ENCODE data around the gene RAB17.

The RAB17 gene

DNA sequence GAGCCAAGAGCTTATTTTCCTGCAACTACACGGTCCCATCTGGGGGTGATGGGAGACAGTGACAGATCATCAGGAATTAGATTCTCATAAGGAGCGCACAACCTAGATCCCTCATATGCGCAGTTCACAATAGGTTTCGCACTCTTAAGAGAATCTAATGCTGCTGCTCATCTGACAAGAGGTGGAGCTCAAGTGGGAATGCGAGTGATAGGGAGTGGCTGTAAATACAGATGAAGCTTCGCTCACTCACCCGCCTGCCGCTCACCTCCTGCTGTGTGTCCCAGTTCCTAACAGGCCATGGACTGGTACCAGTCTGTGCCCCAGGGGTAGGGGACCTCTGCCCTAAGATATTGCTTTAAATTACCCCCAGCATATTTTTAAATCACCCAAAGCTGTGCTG lies 47.6 kb upstream of the RAB17 start:
- TF ChIP-seq, protein P1, sequence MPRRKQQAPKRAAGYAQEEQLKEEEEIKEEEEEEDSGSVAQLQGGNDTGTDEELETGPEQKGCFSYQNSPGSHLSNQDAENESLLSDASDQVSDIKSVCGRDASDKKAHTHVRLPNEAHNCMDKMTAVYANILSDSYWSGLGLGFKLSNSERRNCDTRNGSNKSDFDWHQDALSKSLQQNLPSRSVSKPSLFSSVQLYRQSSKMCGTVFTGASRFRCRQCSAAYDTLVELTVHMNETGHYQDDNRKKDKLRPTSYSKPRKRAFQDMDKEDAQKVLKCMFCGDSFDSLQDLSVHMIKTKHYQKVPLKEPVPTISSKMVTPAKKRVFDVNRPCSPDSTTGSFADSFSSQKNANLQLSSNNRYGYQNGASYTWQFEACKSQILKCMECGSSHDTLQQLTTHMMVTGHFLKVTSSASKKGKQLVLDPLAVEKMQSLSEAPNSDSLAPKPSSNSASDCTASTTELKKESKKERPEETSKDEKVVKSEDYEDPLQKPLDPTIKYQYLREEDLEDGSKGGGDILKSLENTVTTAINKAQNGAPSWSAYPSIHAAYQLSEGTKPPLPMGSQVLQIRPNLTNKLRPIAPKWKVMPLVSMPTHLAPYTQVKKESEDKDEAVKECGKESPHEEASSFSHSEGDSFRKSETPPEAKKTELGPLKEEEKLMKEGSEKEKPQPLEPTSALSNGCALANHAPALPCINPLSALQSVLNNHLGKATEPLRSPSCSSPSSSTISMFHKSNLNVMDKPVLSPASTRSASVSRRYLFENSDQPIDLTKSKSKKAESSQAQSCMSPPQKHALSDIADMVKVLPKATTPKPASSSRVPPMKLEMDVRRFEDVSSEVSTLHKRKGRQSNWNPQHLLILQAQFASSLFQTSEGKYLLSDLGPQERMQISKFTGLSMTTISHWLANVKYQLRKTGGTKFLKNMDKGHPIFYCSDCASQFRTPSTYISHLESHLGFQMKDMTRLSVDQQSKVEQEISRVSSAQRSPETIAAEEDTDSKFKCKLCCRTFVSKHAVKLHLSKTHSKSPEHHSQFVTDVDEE (CRISPR knock-in tag; IDR thresholded peaks at IDR 0.05), result no peak
- TF ChIP-seq, protein P2, sequence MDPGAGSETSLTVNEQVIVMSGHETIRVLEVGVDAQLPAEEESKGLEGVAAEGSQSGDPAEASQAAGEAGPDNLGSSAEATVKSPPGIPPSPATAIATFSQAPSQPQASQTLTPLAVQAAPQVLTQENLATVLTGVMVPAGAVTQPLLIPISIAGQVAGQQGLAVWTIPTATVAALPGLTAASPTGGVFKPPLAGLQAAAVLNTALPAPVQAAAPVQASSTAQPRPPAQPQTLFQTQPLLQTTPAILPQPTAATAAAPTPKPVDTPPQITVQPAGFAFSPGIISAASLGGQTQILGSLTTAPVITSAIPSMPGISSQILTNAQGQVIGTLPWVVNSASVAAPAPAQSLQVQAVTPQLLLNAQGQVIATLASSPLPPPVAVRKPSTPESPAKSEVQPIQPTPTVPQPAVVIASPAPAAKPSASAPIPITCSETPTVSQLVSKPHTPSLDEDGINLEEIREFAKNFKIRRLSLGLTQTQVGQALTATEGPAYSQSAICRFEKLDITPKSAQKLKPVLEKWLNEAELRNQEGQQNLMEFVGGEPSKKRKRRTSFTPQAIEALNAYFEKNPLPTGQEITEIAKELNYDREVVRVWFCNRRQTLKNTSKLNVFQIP (CRISPR knock-in tag; IDR thresholded peaks at IDR 0.05; ENCODE audit: borderline replicate concordance, low read depth), result no peak
- TF ChIP-seq TOX (CRISPR knock-in tag; IDR thresholded peaks at IDR 0.05; ENCODE audit: borderline replicate concordance), result no peak
- TF ChIP-seq ZNF70 (CRISPR knock-in tag; IDR thresholded peaks at IDR 0.05), result no peak
- no peak for TF ChIP-seq PPARA (CRISPR knock-in tag; IDR thresholded peaks at IDR 0.05; ENCODE audit: borderline replicate concordance)
- TF ChIP-seq CSDC2 (CRISPR knock-in tag; IDR thresholded peaks at IDR 0.05), result no peak
- no peak for TF ChIP-seq ZNF565 (CRISPR knock-in tag; conservative IDR thresholded peaks at IDR 0.05; ENCODE audit: low read depth)
- no peak for TF ChIP-seq BACH2 (CRISPR knock-in tag; IDR thresholded peaks at IDR 0.05; ENCODE audit: borderline replicate concordance)
- TF ChIP-seq, protein P3, sequence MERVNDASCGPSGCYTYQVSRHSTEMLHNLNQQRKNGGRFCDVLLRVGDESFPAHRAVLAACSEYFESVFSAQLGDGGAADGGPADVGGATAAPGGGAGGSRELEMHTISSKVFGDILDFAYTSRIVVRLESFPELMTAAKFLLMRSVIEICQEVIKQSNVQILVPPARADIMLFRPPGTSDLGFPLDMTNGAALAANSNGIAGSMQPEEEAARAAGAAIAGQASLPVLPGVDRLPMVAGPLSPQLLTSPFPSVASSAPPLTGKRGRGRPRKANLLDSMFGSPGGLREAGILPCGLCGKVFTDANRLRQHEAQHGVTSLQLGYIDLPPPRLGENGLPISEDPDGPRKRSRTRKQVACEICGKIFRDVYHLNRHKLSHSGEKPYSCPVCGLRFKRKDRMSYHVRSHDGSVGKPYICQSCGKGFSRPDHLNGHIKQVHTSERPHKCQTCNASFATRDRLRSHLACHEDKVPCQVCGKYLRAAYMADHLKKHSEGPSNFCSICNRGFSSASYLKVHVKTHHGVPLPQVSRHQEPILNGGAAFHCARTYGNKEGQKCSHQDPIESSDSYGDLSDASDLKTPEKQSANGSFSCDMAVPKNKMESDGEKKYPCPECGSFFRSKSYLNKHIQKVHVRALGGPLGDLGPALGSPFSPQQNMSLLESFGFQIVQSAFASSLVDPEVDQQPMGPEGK (CRISPR knock-in tag; IDR thresholded peaks at IDR 0.05; ENCODE audit: borderline replicate concordance), result no peak
- no peak for TF ChIP-seq ZFP30 (CRISPR knock-in tag; IDR thresholded peaks at IDR 0.05)
- no peak for TF ChIP-seq RARB (CRISPR knock-in tag; IDR thresholded peaks at IDR 0.05)
- TF ChIP-seq, protein P4, sequence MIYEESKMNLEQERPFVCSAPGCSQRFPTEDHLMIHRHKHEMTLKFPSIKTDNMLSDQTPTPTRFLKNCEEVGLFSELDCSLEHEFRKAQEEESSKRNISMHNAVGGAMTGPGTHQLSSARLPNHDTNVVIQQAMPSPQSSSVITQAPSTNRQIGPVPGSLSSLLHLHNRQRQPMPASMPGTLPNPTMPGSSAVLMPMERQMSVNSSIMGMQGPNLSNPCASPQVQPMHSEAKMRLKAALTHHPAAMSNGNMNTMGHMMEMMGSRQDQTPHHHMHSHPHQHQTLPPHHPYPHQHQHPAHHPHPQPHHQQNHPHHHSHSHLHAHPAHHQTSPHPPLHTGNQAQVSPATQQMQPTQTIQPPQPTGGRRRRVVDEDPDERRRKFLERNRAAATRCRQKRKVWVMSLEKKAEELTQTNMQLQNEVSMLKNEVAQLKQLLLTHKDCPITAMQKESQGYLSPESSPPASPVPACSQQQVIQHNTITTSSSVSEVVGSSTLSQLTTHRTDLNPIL (CRISPR knock-in tag; IDR thresholded peaks at IDR 0.05; ENCODE audit: low read depth), result no peak
- no peak for TF ChIP-seq ZFP3 (CRISPR knock-in tag; IDR thresholded peaks at IDR 0.05)
- TF ChIP-seq GLIS3 (CRISPR knock-in tag; IDR thresholded peaks at IDR 0.05), result no peak
- no peak for TF ChIP-seq ZNF8 (CRISPR knock-in tag; IDR thresholded peaks at IDR 0.05)
- TF ChIP-seq, protein P5, sequence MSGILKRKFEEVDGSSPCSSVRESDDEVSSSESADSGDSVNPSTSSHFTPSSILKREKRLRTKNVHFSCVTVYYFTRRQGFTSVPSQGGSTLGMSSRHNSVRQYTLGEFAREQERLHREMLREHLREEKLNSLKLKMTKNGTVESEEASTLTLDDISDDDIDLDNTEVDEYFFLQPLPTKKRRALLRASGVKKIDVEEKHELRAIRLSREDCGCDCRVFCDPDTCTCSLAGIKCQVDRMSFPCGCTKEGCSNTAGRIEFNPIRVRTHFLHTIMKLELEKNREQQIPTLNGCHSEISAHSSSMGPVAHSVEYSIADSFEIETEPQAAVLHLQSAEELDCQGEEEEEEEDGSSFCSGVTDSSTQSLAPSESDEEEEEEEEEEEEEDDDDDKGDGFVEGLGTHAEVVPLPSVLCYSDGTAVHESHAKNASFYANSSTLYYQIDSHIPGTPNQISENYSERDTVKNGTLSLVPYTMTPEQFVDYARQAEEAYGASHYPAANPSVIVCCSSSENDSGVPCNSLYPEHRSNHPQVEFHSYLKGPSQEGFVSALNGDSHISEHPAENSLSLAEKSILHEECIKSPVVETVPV (CRISPR knock-in tag; IDR thresholded peaks at IDR 0.05), result no peak
- TF ChIP-seq ISL1 (CRISPR knock-in tag; IDR thresholded peaks at IDR 0.05), result no peak
- TF ChIP-seq SNAI2 (CRISPR knock-in tag; IDR thresholded peaks at IDR 0.05), result no peak
- no peak for TF ChIP-seq ZC3H10 (CRISPR knock-in tag; IDR thresholded peaks at IDR 0.05)
- no peak for ATAC-seq

DNA sequence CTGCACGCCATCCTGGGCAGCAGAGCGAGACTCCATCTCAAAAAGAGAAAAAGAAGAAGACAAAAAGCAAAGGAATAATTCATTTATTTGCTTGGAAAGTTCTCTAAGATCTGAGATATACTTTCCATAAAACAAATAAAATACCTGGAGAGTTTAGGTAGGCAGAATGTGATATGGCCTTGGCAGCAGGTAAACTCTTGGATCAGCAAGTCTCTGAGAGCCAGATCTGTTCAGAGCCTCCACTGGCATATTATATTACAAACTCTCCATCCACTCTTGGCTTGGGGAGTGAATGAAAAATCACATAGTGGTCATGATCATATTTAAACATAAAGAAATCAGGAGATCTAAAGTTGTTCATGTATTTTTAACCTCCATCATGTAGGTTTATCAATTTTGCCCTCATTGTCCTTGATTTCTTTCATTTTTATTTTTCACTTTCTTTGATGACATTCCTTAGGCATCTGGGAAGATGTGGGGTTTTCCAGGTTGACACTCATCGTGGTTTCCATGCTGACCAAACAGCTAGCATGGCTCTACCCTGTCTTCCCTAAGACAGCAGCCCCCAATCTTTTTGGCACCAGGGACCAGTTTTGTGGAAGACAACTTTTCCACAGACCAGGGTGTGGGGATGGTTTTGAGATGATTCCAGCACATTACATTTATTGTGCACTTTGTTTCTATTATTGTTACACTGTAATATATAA lies 47.0 kb upstream of the RAB17 start:
- no peak for ATAC-seq
- TF ChIP-seq, protein P4 (CRISPR knock-in tag; IDR thresholded peaks at IDR 0.05; ENCODE audit: low read depth), result no peak
- TF ChIP-seq RARB (CRISPR knock-in tag; IDR thresholded peaks at IDR 0.05), result no peak
- TF ChIP-seq ZFP30 (CRISPR knock-in tag; IDR thresholded peaks at IDR 0.05), result no peak
- no peak for TF ChIP-seq CSDC2 (CRISPR knock-in tag; IDR thresholded peaks at IDR 0.05)
- no peak for TF ChIP-seq TCF4 (CRISPR knock-in tag; IDR thresholded peaks at IDR 0.05; ENCODE audit: borderline replicate concordance)
- TF ChIP-seq, protein P1 (CRISPR knock-in tag; IDR thresholded peaks at IDR 0.05), result no peak
- TF ChIP-seq ARNTL (CRISPR knock-in tag; IDR thresholded peaks at IDR 0.05; ENCODE audit: borderline replicate concordance, low read depth), result no peak
- TF ChIP-seq, protein P5 (CRISPR knock-in tag; IDR thresholded peaks at IDR 0.05), result no peak
- TF ChIP-seq, protein P3 (CRISPR knock-in tag; IDR thresholded peaks at IDR 0.05; ENCODE audit: borderline replicate concordance), result no peak

All from SK-N-SH treated with all-trans-retinoic acid at 6 μM for 48 hours (cell line).